H1 (cell line): ENCODE data around the gene DSTYK. TPM values are rescaled to one million over a fixed set of nuclear protein-coding genes. Genes with fewer than 3 reads are reported as not detected.

Source experiments
- CTCF ChIA-PET: fragments of 300-600 bp; sonication (Branson Sonifier 250); formaldehyde crosslinking; loops from one replicate; lab custom pipeline; 2021; ENCODE audit not compliant: partially characterized antibody; lab: Charles Lee
- POLR2A ChIA-PET: fragments of 300-600 bp; sonication (Branson Sonifier 250); formaldehyde crosslinking; loops from one replicate; lab custom pipeline; 2021; ENCODE audit warnings: inconsistent platforms; ENCODE audit not compliant: partially characterized antibody; lab: Charles Lee
- DNase-seq, 2 experiments: peaks; one replicate each; pipeline versions ENCODE4 v3.0.0 to v3.0.0-alpha.2; 2010 to 2022; ENCODE audit warnings: low spot score in 2 of 2, low read depth in 1 of 2, mixed read lengths in 1 of 2
- FAIRE-seq: peaks from 2 replicates; lab custom pipeline; 2011; peaks lifted over from hg19 to GRCh38; lab: Jason Lieb, UNC
- H2AFZ ChIP-seq: 2 replicates; pipeline ENCODE4 v1.8.1; 2012; ENCODE audit warnings: low read length, inconsistent platforms
- H2AK5ac ChIP-seq: 2 replicates; pipeline ENCODE4 v1.6.1; 2013; ENCODE audit warnings: low read depth, low read length
- H2BK120ac ChIP-seq: replicated peaks from 2 replicates; pipeline ENCODE3; 2013; ENCODE audit warnings: low read depth, low read length, inconsistent platforms
- H2BK12ac ChIP-seq: 2 replicates; pipeline ENCODE4 v1.6.1; 2013; ENCODE audit warnings: low read depth, low read length
- H2BK15ac ChIP-seq: 2 replicates; pipeline ENCODE4 v1.6.1; 2013; ENCODE audit warnings: low read length
- H2BK20ac ChIP-seq: 2 replicates; pipeline ENCODE4 v1.6.1; 2013; ENCODE audit warnings: low read length
- H2BK5ac ChIP-seq: 2 replicates; pipeline ENCODE4 v1.6.1; 2013; ENCODE audit warnings: low read depth, low read length
- H3K14ac ChIP-seq: 2 replicates; pipeline ENCODE4 v1.6.1; 2013; ENCODE audit warnings: inconsistent platforms; ENCODE audit not compliant: insufficient read length
- H3K18ac ChIP-seq: 2 replicates; pipeline ENCODE4 v1.6.1; 2013; ENCODE audit warnings: low read length; ENCODE audit errors: extremely low read depth
- H3K23ac ChIP-seq: 2 replicates; pipeline ENCODE4 v1.6.1; 2013; ENCODE audit warnings: inconsistent platforms; ENCODE audit not compliant: insufficient read length
- H3K23me2 ChIP-seq: 2 replicates; pipeline ENCODE4 v1.6.1; 2013; ENCODE audit warnings: low read depth, low read length
- H3K27ac ChIP-seq: 2 replicates; pipeline ENCODE4 v1.6.1; 2011; ENCODE audit warnings: low read depth, low read length, inconsistent platforms
- H3K27me3 ChIP-seq, 4 experiments: replicated peaks in 1 of 4; 1 replicate in 1 of 4; 2 replicates in 3 of 4; pipeline versions ENCODE4 v1.6.1 to v1.8.1; 2011 to 2013; ENCODE audit warnings: low read length in 3 of 4, mild to moderate bottlenecking in 3 of 4, inconsistent platforms in 2 of 4, mixed read lengths in 2 of 4, moderate library complexity in 1 of 4; ENCODE audit not compliant: control insufficient read depth in 3 of 4, insufficient read depth in 3 of 4; ENCODE audit errors: extremely low read depth in 1 of 4
- H3K36me3 ChIP-seq, 4 experiments: 2 replicates each; pipeline versions ENCODE4 v1.6.1 to v1.8.1; 2011 to 2013; ENCODE audit warnings: mild to moderate bottlenecking in 4 of 4, low read length in 3 of 4, moderate library complexity in 2 of 4, control low read depth in 1 of 4, inconsistent platforms in 1 of 4; ENCODE audit not compliant: insufficient read depth in 4 of 4, control insufficient read depth in 2 of 4
- H3K4ac ChIP-seq: replicated peaks from 2 replicates; pipeline ENCODE3; 2013; ENCODE audit warnings: low read length, low read depth, mixed read lengths, inconsistent platforms; ENCODE audit not compliant: insufficient read length
- H3K4me1 ChIP-seq, 4 experiments: replicated peaks in 1 of 4; 1 replicate in 1 of 4; 2 replicates in 3 of 4; pipeline versions ENCODE4 v1.6.1 to v1.8.1; 2011 to 2013; ENCODE audit warnings: low read length in 3 of 4, inconsistent platforms in 2 of 4, mixed read lengths in 1 of 4; ENCODE audit not compliant: insufficient read depth in 4 of 4, control insufficient read depth in 3 of 4
- H3K4me2 ChIP-seq, 2 experiments: 2 replicates each; pipeline versions ENCODE4 v1.6.1 to v1.8.1; 2011 to 2013; ENCODE audit warnings: low read depth in 2 of 2, low read length in 2 of 2, control low read depth in 1 of 2, inconsistent platforms in 1 of 2, mild to moderate bottlenecking in 1 of 2; ENCODE audit not compliant: insufficient read depth in 1 of 2
- H3K4me3 ChIP-seq, 4 experiments: fragments of 200-600, 300-600 bp in 1 of 4; sonication (generic), shearing (Covaris generic), sonication (Bioruptor Twin) in 1 of 4; 2 replicates each; pipeline versions ENCODE4 v1.5.1 to v1.8.1; 2011 to 2016; ENCODE audit warnings: low read length in 4 of 4, low read depth in 3 of 4, control low read depth in 2 of 4, inconsistent platforms in 2 of 4, mild to moderate bottlenecking in 2 of 4, mixed read lengths in 1 of 4, moderate library complexity in 1 of 4; ENCODE audit not compliant: insufficient read depth in 2 of 4; ENCODE audit errors: extremely low read depth in 1 of 4
- H3K56ac ChIP-seq: replicated peaks from 2 replicates; pipeline ENCODE3; 2013; ENCODE audit warnings: low read depth, mild to moderate bottlenecking, mixed read lengths, low read length, inconsistent platforms; ENCODE audit not compliant: insufficient read length
- H3K79me1 ChIP-seq: 2 replicates; pipeline ENCODE4 v1.6.1; 2013; ENCODE audit warnings: low read depth, low read length, control low read depth
- H3K79me2 ChIP-seq, 2 experiments: 2 replicates each; pipeline versions ENCODE4 v1.6.1 to v1.8.1; 2012 to 2013; ENCODE audit warnings: low read length in 2 of 2, mild to moderate bottlenecking in 2 of 2, inconsistent platforms in 1 of 2; ENCODE audit not compliant: insufficient read depth in 2 of 2, control insufficient read depth in 1 of 2
- H3K9ac ChIP-seq, 4 experiments: replicated peaks in 1 of 4; 1 replicate in 1 of 4; 2 replicates in 3 of 4; pipeline versions ENCODE4 v1.6.1 to v1.8.1; 2011 to 2013; ENCODE audit warnings: low read depth in 3 of 4, low read length in 3 of 4, control low read depth in 2 of 4, mild to moderate bottlenecking in 2 of 4, moderate library complexity in 2 of 4, inconsistent platforms in 1 of 4; ENCODE audit errors: extremely low read depth in 1 of 4
- H3K9me3 ChIP-seq, 2 experiments: 2 replicates each; pipeline versions ENCODE4 v1.6.1 to v1.8.1; 2012 to 2013; ENCODE audit warnings: mild to moderate bottlenecking in 2 of 2, moderate library complexity in 2 of 2, control low read depth in 1 of 2, inconsistent platforms in 1 of 2, low read depth in 1 of 2, low read length in 1 of 2, mixed read lengths in 1 of 2; ENCODE audit not compliant: insufficient read depth in 2 of 2
- H4K20me1 ChIP-seq, 2 experiments: replicated peaks in 1 of 2; 2 replicates each; pipeline versions ENCODE3 to v1.8.1; 2011 to 2013; ENCODE audit warnings: inconsistent platforms in 2 of 2, low read length in 2 of 2, mild to moderate bottlenecking in 1 of 2; ENCODE audit not compliant: insufficient read depth in 2 of 2, control insufficient read depth in 1 of 2
- H4K5ac ChIP-seq: 2 replicates; pipeline ENCODE4 v1.6.1; 2013; ENCODE audit warnings: low read length, low read depth, mixed read lengths, inconsistent platforms; ENCODE audit not compliant: insufficient read length
- H4K8ac ChIP-seq: 2 replicates; pipeline ENCODE4 v1.8.0; 2013; ENCODE audit warnings: mild to moderate bottlenecking, moderate library complexity, low read length, inconsistent platforms; ENCODE audit not compliant: insufficient read depth; ENCODE audit errors: extremely low read depth
- H4K91ac ChIP-seq: replicated peaks from 2 replicates; pipeline ENCODE3; 2013; ENCODE audit warnings: low read length, mixed read lengths, inconsistent platforms; ENCODE audit not compliant: insufficient read length
- EGR1 ChIP-seq: IDR thresholded peaks from 2 replicates; pipeline ENCODE4 v1.6.1; 2011; ENCODE audit warnings: low read depth, low read length, borderline replicate concordance
- POU5F1 ChIP-seq: IDR thresholded peaks from 2 replicates; pipeline ENCODE4 v1.6.1; 2011; ENCODE audit warnings: low read depth, mild to moderate bottlenecking, low read length, moderate library complexity
- WGBS, 2 experiments: shearing (Covaris generic) in 1 of 2; methylation state at CpG; one replicate each; pipeline versions ENCODE4 v1.1.6 to v1.1.7; 2013 to 2015; ENCODE audit warnings: low lambda C conversion rate in 2 of 2, mixed read lengths in 2 of 2, inconsistent platforms in 1 of 2, low coverage in 1 of 2, missing lambda C conversion rate in 1 of 2; ENCODE audit not compliant: insufficient replicate concordance in 2 of 2, insufficient coverage in 1 of 2, insufficient read length in 1 of 2; ENCODE audit errors: extremely low coverage in 1 of 2, missing lambda C conversion rate in 1 of 2; 5-methylcytosine and 5-hydroxymethylcytosine counted together
- polyA plus RNA-seq, 7 experiments: library from polyadenylated mRNA; depleted of rRNA in 3 of 7; stranded (reverse) in 5 of 7; unstranded in 2 of 7; fragments of >200 nt in 5 of 7; fragments of 200-250 nt in 2 of 7; gene quantifications; 1 replicate in 5 of 7; 2 replicates in 1 of 7; 4 replicates in 1 of 7; pipeline versions ENCODE4 v1.2.1 to v1.2.3, GENCODE V29; 2011 to 2013; ENCODE audit warnings: missing spikeins in 2 of 7, mixed read lengths in 2 of 7
- total RNA-seq: library from RNA; stranded (reverse); fragmentation: NEBNext Ultra II Directional; extraction: Animal tissue kit (Norgen Biotek cat#: 25700); gene quantifications from 2 replicates; pipeline ENCODE4 v1.2.1, GENCODE V29; 2021
- TF ChIP-seq, protein P1 (sequence below): IDR thresholded peaks from 2 replicates; pipeline ENCODE4 v1.6.1; 2012; ENCODE audit warnings: inconsistent platforms

Gene DSTYK
- total and polyA plus RNA-seq, 2 of the 8 experiments (the other 6 are each of a cell fraction or from before 2014, with no cell fraction given), result 2.7 to 8.5 TPM

DNA sequence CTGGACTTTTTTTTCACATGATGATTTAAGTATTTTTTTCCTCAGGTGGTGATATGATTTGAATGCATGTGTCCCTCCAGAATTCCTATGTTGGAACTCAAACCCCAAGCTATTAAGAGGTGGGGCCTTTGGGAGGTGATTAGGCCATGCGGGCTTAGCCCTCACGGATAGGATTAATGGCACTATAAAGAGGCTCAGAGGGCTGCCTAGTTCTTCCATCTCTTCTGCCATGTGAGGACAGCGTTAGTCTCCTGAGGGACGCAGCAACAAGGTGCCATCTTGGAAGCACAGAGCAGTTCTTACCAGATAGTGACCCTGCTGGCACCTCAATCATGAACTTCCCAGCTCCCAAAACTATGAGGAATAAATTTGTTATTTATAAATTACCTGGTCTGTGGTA is 71.4 kb downstream of the DSTYK start:
- Histone ChIP-seq H2BK12ac (no peak overlapping the region), H3K18ac (no peak overlapping the region), H3K36me3 (no peaks in the 10 kb centered on the region), H3K23ac (no peak overlapping the region), H4K91ac (no peak overlapping the region), H3K4ac (no peak overlapping the region), H2BK20ac (no peak overlapping the region), H3K79me1 (no peaks in the 10 kb centered on the region), H3K4me1 (peaks cover 0 to 3% (median 1%) of the 10 kb centered on the region in 4 experiments; a peak in 2 of 7 replicates), H3K56ac (no peak overlapping the region), H2BK15ac (no peak overlapping the region), H3K27ac (no peak overlapping the region), H2AK5ac (no peak overlapping the region), H3K23me2 (no peaks in the 10 kb centered on the region), H2BK120ac (no peak overlapping the region), H3K9ac (no peak overlapping the region), H3K79me2 (no peaks in the 10 kb centered on the region), H2AFZ (no peak overlapping the region), H3K27me3 (no peaks in the 10 kb centered on the region), H4K5ac (no peak overlapping the region), H3K4me2 (no peak overlapping the region), H2BK5ac (no peak overlapping the region), H3K9me3 (peaks cover 0 to 2% of the 10 kb centered on the region in 2 experiments; a peak in 1 of 4 replicates), H3K14ac (no peak overlapping the region), H4K8ac (no peak overlapping the region), H3K4me3 (no peak overlapping the region), H4K20me1 (peaks cover 0 to 1% of the 10 kb centered on the region in 2 experiments)
- 95% methylated on average over 4 of the region's 4 CpGs; no CpG with 5 or more reads in 1 of the 2 experiments for WGBS, 2 experiments
- CTCF ChIA-PET, result interaction anchor here (0.6 to 4.5 kb wide), 10 partner anchors 9 to 170 kb away, joined by 3 to 46 read pairs (median 4); partner anchors contain the start of gene RBBP5
- TF ChIP-seq, protein P1, sequence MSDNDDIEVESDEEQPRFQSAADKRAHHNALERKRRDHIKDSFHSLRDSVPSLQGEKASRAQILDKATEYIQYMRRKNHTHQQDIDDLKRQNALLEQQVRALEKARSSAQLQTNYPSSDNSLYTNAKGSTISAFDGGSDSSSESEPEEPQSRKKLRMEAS, result no peak
- TF ChIP-seq POU5F1, result no peak
- no peak for TF ChIP-seq EGR1
- POLR2A ChIA-PET, result no interaction called here
- DNase-seq, result no peak
- FAIRE-seq, result no peak
